AG08395 (cell line): Measurements from ENCODE around the gene CTDP1.
"Not testable (repeated sequence)": the region's sequence is repeated elsewhere in the genome, so short reads cannot be mapped to it uniquely, and the experiment has no call there.

Experiments
- DNase-seq: peaks from one replicate; pipeline ENCODE4 v3.0.0; 2012; ENCODE audit warnings: mixed read lengths, low spot score

CTDP1 gene

GRCh38 chr18:79698668-79699335 is 19.2 kb downstream of the CTDP1 start:
- DNase-seq: peak; percentile 63

DNA sequence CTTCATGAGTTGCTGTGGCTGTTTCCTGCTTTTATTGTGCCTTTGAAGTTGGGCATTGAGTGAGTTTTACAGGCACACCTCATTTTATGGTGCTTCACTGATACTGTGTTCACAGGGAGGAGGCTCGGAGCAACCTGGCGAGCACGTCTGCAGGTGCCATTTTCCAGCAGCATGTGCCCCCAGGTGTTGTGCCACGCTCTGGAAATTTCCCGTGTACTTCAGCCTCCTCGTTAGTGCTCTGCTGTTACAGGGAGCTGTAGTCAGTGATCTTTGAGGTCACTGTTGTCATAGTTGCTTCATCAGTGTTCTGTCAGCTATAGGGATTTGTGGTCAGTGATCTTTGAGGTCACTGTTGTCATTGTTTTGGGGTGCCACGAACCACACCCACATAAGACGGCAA is 20.1 kb downstream of the CTDP1 start:
- no peak for DNase-seq

DNA sequence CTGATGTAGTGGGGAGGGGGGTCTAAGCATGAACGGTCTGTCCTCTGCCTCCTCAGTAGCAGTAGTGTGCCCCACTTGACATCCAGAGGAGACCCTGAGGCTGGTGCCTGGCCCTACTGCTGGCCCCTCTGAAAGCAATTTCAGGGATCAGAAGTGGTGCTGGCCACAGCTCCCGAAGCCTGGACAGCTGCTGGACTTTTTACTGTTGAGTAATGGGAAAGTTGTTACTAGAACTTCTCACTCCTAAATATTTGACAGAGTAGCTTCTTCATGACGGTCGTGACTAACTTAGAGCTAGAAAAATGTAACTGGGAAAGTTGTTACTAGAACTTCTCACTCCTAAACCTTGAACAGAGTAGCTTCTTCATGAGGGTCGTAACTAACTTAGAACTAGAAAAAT is 23.3 kb downstream of the CTDP1 start:
- no peak for DNase-seq

GRCh38 chr18:79704631-79705030 is 25.0 kb downstream of the CTDP1 start:
- DNase-seq: no peak

- no peak for DNase-seq
Measured at GRCh38 chr18:79705272-79705671, 25.7 kb downstream of the CTDP1 start.

DNA sequence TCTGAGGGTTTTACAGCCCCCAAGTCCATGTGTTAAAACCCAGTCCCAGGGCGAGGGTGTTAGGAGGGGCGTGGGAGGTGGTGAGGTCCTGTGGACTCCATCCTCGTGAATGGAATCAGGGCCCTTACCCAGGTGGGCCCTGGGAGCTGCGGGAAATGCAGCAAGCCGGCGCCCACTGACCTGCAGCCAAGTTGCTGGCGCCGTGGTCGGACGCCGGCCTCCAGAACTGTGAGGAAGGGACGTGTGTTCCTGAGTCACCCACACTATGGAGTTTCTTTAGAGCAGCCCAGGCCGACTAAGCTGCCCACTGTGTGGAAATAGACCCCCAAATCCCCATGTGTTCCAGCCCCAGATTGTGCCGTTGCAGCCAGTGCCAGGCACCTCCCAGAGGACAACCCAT is 26.4 kb downstream of the CTDP1 start:
- no peak for DNase-seq

DNA sequence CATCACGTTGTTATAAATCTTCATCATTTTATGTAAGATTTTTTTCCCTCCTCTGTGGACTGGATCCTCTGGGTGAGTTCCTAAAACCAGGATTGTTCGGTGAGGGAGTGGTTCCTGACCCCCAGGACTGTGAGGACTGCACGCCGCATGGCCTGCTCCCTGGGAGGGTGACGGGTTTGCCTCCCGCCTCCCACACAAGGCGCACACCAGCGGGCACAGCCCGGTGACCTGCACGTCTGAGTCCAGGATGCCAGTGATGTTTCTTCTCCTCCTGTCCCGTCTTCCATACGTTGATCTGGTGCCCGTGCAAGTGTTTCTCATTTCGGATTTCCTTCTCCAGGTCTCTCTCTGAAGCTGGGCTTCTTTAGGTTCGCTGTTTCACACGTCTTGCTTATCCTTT is 27.1 kb downstream of the CTDP1 start:
- DNase-seq: no peak

DNA sequence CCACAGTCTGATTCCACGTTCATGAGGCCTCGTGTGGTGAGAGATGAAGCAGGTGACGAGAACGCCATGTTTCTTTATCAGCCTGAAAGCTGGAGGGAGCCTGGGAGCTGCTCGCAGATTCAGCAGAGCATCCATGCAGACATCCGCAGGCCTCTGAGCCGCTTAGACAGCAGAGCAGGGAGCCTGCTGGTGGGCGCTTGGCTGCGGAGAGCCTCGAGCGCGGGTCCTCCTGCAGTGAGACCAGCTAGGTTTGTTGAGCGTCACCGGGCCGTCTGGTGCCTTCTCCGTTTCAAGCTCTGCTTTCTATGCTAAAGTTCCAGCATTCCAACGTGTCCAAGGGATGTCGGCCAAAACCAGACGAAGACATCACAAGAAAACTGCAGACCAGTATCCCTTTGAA is 27.6 kb downstream of the CTDP1 start:
- DNase-seq: no peak

GRCh38 chr18:79707671-79708070 is 28.1 kb downstream of the CTDP1 start:
- DNase-seq: no peak

GRCh38 chr18:79708412-79708811 is 28.8 kb downstream of the CTDP1 start:
- DNase-seq: no peak

DNA sequence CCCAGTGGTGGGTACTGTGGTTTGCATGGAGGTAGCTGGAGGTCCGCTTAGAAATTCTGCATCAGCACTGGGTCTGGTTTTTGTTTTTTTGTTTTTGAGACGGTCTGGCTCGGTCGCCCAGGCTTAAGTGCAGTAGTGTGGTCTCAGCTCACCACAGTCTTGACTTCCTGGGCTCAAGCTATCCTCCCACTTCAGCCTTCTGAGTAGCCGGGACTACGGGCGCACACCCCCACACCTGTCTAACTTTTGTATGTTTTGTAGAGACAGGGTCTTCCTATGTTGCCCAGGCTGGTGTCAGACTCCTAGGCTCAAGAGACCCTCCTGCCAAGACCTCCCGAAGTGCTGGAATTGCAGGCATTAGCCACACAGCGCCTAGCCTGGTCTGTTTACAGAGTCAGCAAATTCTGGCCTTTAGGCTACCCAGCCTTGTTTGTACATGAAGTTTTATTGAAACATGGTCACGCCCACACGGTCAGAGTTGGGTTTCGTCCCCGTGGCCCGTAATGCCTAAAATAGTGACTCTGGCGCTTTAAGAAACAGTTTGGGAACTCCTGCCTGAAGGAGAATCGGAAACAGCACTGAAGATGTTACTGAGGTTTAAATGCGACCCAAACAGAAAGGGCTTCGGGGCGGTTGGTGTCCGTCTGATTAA is 32.7 kb downstream of the CTDP1 start:
- no peak for DNase-seq

DNA sequence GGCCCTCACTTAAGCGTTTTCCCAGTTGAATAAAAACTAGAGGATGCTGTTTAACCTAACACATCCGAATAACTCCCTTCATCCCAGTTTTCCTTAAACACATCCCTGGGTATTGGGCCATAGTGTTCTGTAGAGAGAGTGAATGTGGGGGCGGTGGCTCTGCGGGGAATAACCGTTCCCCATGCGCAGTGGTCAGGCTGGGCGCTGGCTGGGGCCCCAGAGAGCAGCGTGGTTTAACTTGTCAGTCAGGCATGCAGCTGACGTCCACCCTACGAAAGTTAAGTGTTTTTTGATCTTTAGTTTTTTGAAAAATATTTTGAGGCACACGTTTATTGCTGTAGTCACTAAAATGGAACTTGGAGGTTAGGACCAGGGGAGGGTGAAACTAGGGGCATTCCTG is 33.7 kb downstream of the CTDP1 start:
- no peak for DNase-seq

DNA sequence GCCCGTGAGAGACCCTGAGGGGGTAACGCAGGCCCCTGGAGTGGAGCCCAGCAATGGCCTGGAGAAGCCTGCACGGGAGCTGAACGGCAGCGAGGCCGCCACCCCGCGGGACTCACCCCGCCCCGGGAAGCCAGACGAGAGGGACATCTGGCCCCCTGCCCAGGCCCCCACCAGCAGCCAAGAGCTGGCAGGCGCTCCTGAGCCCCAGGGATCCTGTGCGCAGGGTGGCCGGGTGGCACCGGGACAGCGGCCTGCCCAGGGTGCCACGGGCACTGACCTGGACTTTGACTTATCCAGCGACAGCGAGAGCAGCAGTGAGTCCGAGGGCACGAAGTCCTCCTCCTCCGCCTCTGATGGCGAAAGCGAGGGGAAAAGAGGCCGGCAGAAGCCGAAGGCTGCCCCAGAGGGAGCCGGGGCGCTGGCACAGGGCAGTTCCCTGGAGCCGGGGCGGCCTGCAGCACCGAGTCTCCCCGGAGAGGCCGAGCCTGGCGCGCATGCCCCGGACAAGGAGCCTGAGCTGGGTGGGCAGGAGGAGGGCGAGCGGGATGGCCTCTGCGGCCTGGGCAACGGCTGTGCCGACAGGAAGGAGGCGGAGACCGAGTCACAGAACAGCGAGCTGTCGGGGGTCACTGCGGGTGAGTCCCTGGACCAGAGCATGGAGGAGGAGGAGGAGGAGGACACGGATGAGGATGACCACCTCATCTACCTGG is 35.1 kb downstream of the CTDP1 start:
- DNase-seq: no peak

DNA sequence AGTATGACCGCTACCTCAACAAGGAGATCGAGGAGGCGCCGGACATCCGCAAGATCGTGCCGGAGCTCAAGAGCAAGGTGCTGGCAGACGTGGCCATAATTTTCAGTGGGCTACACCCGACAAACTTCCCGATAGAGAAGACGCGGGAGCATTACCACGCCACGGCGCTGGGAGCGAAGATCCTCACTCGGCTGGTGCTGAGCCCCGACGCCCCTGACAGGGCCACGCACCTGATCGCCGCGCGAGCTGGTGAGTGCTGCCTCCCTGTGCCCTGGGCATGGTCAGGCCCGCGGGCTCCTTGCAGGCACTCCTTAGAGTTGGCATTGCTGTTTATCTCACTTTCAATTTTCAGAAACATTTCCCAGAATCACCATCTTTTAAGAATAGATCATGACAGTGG is 35.7 kb downstream of the CTDP1 start:
- DNase-seq: no peak

DNA sequence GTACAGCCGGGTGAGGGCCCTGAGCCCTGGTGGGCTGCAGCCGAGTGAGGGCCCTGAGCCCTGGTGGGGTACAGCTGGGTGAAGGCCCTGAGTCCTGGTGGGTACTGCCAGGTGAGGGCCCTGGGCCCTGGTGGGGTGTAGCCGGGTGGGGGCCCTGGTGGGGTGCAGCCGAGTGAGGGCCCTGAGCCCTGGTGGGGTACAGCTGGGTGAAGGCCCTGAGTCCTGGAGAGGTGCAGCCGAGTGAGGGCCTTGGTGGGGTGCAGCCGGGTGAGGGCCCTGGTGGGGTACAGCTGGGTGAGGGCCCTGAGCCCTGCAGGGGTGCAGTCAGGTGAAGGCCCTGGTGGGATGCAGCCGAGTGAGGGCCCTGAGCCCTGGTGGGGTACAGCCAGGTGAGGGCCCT is 37.5 kb downstream of the CTDP1 start:
- no peak for DNase-seq

GRCh38 chr18:79717555-79718074 is 38.0 kb downstream of the CTDP1 start:
- no peak for DNase-seq

DNA sequence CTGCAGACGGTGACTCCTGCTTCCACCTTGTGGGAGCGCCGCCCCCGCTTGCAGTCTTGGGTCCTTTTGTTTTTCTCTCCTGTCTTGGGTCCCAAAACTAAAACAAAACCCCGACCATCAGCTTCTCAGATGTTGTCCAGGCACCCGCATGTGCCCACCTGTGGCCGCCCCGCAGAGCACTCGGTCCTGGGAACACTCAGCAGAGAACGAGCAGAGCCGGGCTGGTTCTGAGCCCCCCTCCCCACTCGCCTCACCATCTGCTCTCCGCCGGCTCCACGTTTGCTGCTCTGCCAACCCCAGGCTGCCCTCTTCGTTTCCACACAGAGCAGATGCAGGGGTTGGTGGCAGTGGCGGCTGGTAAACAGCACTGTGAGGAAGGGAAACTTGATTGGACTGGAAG is 38.5 kb downstream of the CTDP1 start:
- DNase-seq: no peak

DNA sequence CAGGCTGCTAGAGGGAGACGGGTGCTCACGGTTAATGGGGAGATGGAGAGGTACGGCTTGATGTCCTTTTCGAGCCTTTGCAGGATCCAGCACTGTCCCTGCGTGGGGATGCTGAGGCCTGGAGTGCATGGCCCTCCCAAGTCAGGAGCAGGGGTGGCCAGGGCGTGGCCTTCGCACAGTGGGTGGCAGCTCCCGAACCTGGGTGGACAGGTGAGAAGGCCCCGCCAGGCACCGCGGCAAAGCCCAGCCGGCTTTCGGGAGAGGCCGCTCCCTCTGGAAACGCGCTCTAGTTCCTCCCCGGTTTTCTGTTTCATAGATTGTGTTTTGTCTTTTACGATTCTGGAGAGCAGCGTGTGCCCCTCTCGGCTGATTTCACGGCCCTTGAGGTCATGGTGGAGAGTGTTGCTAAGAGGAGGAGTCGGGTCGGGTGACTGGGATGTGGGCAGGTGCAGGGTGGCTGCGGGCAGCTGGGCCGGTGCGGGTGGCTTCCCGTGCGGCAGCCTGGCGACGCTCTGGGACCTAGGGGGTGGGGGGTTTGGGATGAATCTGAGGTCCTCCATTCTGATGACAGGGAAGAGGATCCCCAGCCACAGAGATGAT is 39.4 kb downstream of the CTDP1 start:
- no peak for DNase-seq

DNA sequence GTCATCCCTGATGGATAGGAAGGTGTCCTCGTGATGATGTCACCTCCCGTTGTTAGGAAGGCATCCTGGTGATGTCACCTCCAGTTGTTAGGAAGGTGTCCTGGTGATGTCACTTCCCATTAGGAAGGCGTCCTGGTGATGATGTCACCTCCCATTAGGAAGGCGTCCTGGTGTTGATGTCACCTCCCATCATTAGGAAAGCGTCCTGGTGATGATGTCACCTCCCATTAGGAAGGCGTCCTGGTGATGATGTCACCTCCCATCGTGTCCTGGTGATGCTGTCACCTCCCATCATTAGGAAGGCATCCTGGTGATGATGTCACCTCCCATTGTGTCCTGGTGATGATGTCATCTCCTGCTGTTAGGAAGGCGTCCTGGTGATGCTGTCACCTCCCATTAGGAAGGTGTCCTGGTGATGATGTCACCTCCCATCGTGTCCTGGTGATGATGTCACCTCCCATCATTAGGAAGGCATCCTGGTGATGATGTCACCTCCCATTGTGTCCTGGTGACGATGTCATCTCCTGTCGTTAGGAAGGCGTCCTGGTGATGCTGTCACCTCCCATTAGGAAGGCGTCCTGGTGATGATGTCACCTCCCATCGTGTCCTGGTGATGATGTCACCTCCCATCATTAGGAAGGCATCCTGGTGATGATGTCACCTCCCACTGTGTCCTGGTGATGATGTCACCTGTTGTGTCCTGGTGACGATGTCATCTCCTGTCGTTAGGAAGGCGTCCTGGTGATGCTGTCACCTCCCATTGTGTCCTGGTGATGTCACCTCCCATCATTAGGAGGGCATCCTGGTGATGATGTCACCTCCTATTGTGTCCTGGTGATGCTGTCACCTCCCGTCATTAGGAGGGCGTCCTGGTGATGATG is 40.1 kb downstream of the CTDP1 start:
- DNase-seq: not testable (repeated sequence)

GRCh38 chr18:79720359-79720733 is 40.7 kb downstream of the CTDP1 start:
- no peak for DNase-seq

DNA sequence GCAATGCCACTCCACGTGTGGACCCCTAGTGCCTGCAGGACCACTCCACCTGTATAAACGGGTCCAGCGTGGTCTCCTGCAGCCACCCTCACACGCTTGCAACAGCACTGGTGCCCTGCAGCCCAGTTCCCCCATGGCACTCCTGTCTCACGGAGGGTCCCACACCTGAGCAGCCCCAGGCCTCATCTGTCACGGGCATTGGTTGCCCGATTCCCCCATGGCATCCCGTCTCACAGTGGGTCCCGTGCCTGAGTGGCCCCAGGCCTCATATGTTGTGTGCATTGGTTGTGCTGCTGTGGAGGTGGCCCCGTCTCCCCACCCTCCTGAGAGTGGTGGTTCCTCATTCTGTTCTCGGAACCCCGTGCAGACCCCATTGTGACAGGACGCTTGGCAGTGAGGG is 43.4 kb downstream of the CTDP1 start:
- DNase-seq: no peak

DNA sequence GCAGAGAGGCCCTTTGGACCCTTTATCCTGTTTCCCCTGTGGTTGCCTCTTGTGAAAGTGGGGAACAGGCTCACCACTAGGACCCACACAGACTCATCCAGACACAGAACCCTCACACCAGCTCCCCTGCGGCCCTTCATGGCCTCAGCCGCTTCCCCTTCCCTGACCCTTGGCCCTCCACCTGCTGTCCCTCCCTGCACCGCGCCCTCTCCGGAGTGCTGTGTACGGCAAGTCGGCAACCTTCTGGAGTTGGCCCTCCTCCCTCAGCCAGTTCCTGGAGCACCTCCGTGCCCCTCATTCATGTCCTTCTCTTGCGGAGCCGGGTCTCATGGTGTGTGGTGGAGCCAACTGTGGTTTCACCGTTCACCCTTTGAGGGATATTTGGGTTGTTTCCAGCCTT is 44.0 kb downstream of the CTDP1 start:
- DNase-seq: no peak
